OCI-LY1 (cell line): ENCODE data around the gene RHAG.

ENCODE experiments used
- H2AFZ ChIP-seq: fragments of 200-600 bp; sonication (generic), shearing (Covaris generic); 2 replicates; pipeline ENCODE4 v1.6.0; 2014; ENCODE audit warnings: antibody characterized with exemption, mild to moderate bottlenecking, low read length
- H3F3A ChIP-seq: fragments of 200-600 bp; sonication (generic), shearing (Covaris generic); 2 replicates; pipeline ENCODE4 v1.6.0; 2014; ENCODE audit warnings: mild to moderate bottlenecking, antibody characterized with exemption, low read length, moderate library complexity; ENCODE audit not compliant: insufficient read depth
- H3K27ac ChIP-seq: fragments of 200-600 bp; sonication (generic); 2 replicates; pipeline ENCODE4 v1.5.1; 2014; ENCODE audit warnings: low read length, mixed run types, mild to moderate bottlenecking, low read depth; ENCODE audit not compliant: poor library complexity, severe bottlenecking
- H3K27me3 ChIP-seq: fragments of 200-600 bp; sonication (generic); 2 replicates; pipeline ENCODE4 v1.6.0; 2014; ENCODE audit warnings: antibody characterized with exemption, mild to moderate bottlenecking, low read length, moderate library complexity; ENCODE audit not compliant: insufficient read depth
- H3K36me3 ChIP-seq: fragments of 200-600 bp; sonication (generic); 2 replicates; pipeline ENCODE4 v1.6.1; 2014; ENCODE audit warnings: mild to moderate bottlenecking, antibody characterized with exemption, low read length, moderate library complexity, mixed read lengths; ENCODE audit not compliant: insufficient read depth
- H3K4me1 ChIP-seq: fragments of 200-600 bp; sonication (generic); 2 replicates; pipeline ENCODE4 v1.5.1; 2014; ENCODE audit warnings: mild to moderate bottlenecking, low read length, moderate library complexity; ENCODE audit not compliant: insufficient read depth, severe bottlenecking
- H3K4me2 ChIP-seq: fragments of 200-600 bp; sonication (generic), shearing (Covaris generic); 2 replicates; pipeline ENCODE4 v1.6.1; 2014; ENCODE audit warnings: low read length
- H3K4me3 ChIP-seq: fragments of 200-600 bp; sonication (generic); 2 replicates; pipeline ENCODE4 v1.5.1; 2014; ENCODE audit warnings: low read length, low read depth, mild to moderate bottlenecking, mixed read lengths; ENCODE audit not compliant: poor library complexity, severe bottlenecking
- H3K79me2 ChIP-seq: fragments of 200-600 bp; shearing (Covaris generic); 2 replicates; pipeline ENCODE4 v1.6.1; 2016; ENCODE audit warnings: mixed run types, low read length, mixed read lengths; ENCODE audit not compliant: insufficient read depth
- H3K9ac ChIP-seq: fragments of 200-600 bp; sonication (generic), shearing (Covaris generic); 2 replicates; pipeline ENCODE4 v1.6.1; 2014; ENCODE audit warnings: mild to moderate bottlenecking, low read length, mixed read lengths
- H3K9me2 ChIP-seq: fragments of 200-600 bp; sonication (generic), shearing (Covaris generic); 2 replicates; pipeline ENCODE4 v1.6.1; 2014; ENCODE audit warnings: low read depth, mild to moderate bottlenecking, low read length, mixed read lengths
- H3K9me3 ChIP-seq: fragments of 200-600 bp; shearing (Covaris generic); 2 replicates; pipeline ENCODE4 v1.6.1; 2014; ENCODE audit warnings: low read length, mixed read lengths
- H4K20me1 ChIP-seq: fragments of 200-600 bp; sonication (generic), shearing (Covaris generic); 2 replicates; pipeline ENCODE4 v1.6.0; 2016; ENCODE audit warnings: mild to moderate bottlenecking, low read length; ENCODE audit not compliant: insufficient read depth
- EZH2 ChIP-seq: fragments of 200-600 bp; sonication (generic), shearing (Covaris generic); IDR thresholded peaks from 2 replicates; pipeline ENCODE4 v1.8.0; 2017; ENCODE audit warnings: borderline replicate concordance, mixed run types, mild to moderate bottlenecking, antibody characterized with exemption, low read length, moderate library complexity, mixed read lengths
- TF ChIP-seq, protein P1 (sequence below): fragments of 200-600 bp; sonication (generic), shearing (Covaris generic); IDR thresholded peaks from 2 replicates; pipeline ENCODE4 v1.5.1; 2017; ENCODE audit warnings: mild to moderate bottlenecking, antibody characterized with exemption, low read length, moderate library complexity, mixed read lengths

The RHAG gene

DNA sequence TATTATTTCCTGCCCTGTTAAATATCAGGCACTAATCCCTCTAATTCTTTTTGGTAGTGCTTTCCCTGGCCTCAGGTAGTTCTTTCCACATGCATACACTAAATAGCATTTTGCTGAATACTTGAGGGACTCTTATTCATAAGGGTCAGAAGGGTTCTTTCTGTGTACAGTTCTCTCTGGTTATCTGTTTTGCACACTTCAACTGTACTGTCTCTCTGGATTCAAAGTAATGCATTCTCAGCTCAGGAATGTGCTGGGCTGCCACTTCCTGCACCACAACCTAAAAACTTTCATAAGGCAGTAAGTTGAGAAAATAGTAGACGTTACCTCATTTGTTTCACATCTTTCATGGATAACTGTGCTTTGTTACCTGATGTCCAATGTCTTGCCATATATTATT is 54.1 kb downstream of the RHAG start:
- Histone ChIP-seq H4K20me1 (no peaks in the 10 kb centered on the region), H3K4me3 (no peak overlapping the region), H3K4me1 (no peaks in the 10 kb centered on the region), H3F3A (no peaks in the 10 kb centered on the region), H3K27ac (no peak overlapping the region), H3K4me2 (no peak overlapping the region), H2AFZ (no peak overlapping the region), H3K9me3 (no peaks in the 10 kb centered on the region), H3K36me3 (no peaks in the 10 kb centered on the region), H3K9me2 (no peaks in the 10 kb centered on the region), H3K9ac (no peak overlapping the region), H3K27me3 (no peaks in the 10 kb centered on the region), H3K79me2 (no peaks in the 10 kb centered on the region)
- TF ChIP-seq, protein P1, sequence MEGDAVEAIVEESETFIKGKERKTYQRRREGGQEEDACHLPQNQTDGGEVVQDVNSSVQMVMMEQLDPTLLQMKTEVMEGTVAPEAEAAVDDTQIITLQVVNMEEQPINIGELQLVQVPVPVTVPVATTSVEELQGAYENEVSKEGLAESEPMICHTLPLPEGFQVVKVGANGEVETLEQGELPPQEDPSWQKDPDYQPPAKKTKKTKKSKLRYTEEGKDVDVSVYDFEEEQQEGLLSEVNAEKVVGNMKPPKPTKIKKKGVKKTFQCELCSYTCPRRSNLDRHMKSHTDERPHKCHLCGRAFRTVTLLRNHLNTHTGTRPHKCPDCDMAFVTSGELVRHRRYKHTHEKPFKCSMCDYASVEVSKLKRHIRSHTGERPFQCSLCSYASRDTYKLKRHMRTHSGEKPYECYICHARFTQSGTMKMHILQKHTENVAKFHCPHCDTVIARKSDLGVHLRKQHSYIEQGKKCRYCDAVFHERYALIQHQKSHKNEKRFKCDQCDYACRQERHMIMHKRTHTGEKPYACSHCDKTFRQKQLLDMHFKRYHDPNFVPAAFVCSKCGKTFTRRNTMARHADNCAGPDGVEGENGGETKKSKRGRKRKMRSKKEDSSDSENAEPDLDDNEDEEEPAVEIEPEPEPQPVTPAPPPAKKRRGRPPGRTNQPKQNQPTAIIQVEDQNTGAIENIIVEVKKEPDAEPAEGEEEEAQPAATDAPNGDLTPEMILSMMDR, result no peak
- TF ChIP-seq EZH2, result no peak

DNA sequence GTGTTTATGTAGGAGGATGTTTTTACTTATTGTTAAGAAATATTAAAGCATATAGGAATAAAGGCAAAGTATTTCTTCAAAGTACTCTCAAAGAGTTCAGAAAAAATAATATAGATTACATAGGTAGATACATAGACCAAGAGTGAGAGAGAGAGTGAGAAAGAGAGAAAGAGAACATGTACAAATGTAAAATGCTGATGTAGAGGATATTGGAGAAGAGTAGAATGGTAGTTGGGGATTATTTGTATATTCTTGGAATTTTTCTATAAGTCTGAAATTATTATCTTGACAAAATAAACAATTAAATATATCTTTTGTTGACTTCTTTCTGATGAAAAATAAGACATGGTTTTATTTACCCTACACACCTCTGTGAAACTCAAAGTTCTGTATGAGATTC is 57.0 kb downstream of the RHAG start:
- H3K27ac ChIP-seq, result no peak overlapping the region
- H3F3A ChIP-seq, result no peaks in the 10 kb centered on the region
- no peak overlapping the region for H3K9ac ChIP-seq
- H3K4me3 ChIP-seq, result no peak overlapping the region
- no peaks in the 10 kb centered on the region for H3K27me3 ChIP-seq
- no peak overlapping the region for H3K4me2 ChIP-seq
- H3K9me3 ChIP-seq, result no peaks in the 10 kb centered on the region
- H3K36me3 ChIP-seq, result no peaks in the 10 kb centered on the region
- no peaks in the 10 kb centered on the region for H3K79me2 ChIP-seq
- H3K9me2 ChIP-seq, result no peaks in the 10 kb centered on the region
- TF ChIP-seq EZH2, result no peak
- TF ChIP-seq, protein P1, result no peak
- H3K4me1 ChIP-seq, result no peaks in the 10 kb centered on the region
- no peaks in the 10 kb centered on the region for H4K20me1 ChIP-seq
- H2AFZ ChIP-seq, result no peak overlapping the region

DNA sequence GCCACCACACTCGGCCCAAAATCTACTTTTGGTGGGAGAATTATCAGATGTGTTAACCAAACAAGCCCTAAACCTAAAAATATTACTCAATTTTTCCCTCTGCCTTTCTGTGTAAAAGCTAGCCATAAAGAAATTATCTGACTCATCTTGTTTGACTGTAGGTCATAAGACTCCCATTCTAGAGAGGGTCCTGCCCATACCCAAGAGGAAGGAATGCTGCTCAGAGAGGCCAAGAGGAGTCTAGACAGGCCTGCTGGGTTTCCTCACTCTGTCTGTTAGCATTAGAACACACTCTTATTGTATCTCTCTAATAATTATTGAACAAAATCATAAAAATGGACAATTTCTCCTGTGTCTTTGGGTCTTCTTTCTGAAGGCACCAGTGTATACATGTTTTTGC is 60.0 kb downstream of the RHAG start:
- Histone ChIP-seq H3K27me3 (no peaks in the 10 kb centered on the region), H3K27ac (no peak overlapping the region), H3F3A (no peaks in the 10 kb centered on the region), H3K9me2 (no peaks in the 10 kb centered on the region), H3K4me2 (no peak overlapping the region), H3K79me2 (no peaks in the 10 kb centered on the region), H2AFZ (no peak overlapping the region), H3K36me3 (no peaks in the 10 kb centered on the region), H3K9ac (no peak overlapping the region), H3K4me3 (no peak overlapping the region), H3K4me1 (no peaks in the 10 kb centered on the region), H4K20me1 (no peaks in the 10 kb centered on the region), H3K9me3 (no peaks in the 10 kb centered on the region)
- TF ChIP-seq, protein P1, result no peak
- no peak for TF ChIP-seq EZH2
